Measurements from ENCODE around the gene DPYSL3. TPM values are rescaled to one million over a fixed set of nuclear protein-coding genes. Genes with fewer than 3 reads are reported as not detected.
A peak's percentile ranks its signal among the peaks of the same experiment; 100 is the strongest.
"Not testable (repeated sequence)": the region's sequence is repeated elsewhere in the genome, so short reads cannot be mapped to it uniquely, and the experiment has no call there.

DPYSL3 gene
- polyA plus RNA-seq = 110 TPM
- long read RNA-seq, donor 1, full-length matches to known transcripts = 7 of 7 reads
- long read RNA-seq, donor 1, partial matches to known transcripts = 0 of 7 reads
- long read RNA-seq, donor 1, other reads (novel, unspliced or antisense) = 0 of 7 reads
- long read RNA-seq, donor 2, full-length matches to known transcripts = 12 of 12 reads
- long read RNA-seq, donor 2, partial matches to known transcripts = 0 of 12 reads
- long read RNA-seq, donor 2, other reads (novel, unspliced or antisense) = 0 of 12 reads
- long read RNA-seq, donor 3, full-length matches to known transcripts = 6 of 6 reads
- long read RNA-seq, donor 3, partial matches to known transcripts = 0 of 6 reads
- long read RNA-seq, donor 3, other reads (novel, unspliced or antisense) = 0 of 6 reads
- long read RNA-seq, donor 4, full-length matches to known transcripts = 2 of 2 reads
- long read RNA-seq, donor 4, partial matches to known transcripts = 0 of 2 reads
- long read RNA-seq, donor 4, other reads (novel, unspliced or antisense) = 0 of 2 reads
- long read RNA-seq, donor 5, full-length matches to known transcripts = 18 of 18 reads
- long read RNA-seq, donor 5, partial matches to known transcripts = 0 of 18 reads
- long read RNA-seq, donor 5, other reads (novel, unspliced or antisense) = 0 of 18 reads
- long read RNA-seq, donor 6, full-length matches to known transcripts = 11 of 11 reads
- long read RNA-seq, donor 6, partial matches to known transcripts = 0 of 11 reads
- long read RNA-seq, donor 6, other reads (novel, unspliced or antisense) = 0 of 11 reads
- long read RNA-seq, donor 7, full-length matches to known transcripts = 10 of 10 reads
- long read RNA-seq, donor 7, partial matches to known transcripts = 0 of 10 reads
- long read RNA-seq, donor 7, other reads (novel, unspliced or antisense) = 0 of 10 reads
- long read RNA-seq, donor 8, full-length matches to known transcripts = 6 of 12 reads
- long read RNA-seq, donor 8, partial matches to known transcripts = 6 of 12 reads
- long read RNA-seq, donor 8, other reads (novel, unspliced or antisense) = 0 of 12 reads
- long read RNA-seq, donor 9, full-length matches to known transcripts = 10 of 10 reads
- long read RNA-seq, donor 9, partial matches to known transcripts = 0 of 10 reads
- long read RNA-seq, donor 9, other reads (novel, unspliced or antisense) = 0 of 10 reads
- long read RNA-seq, donor 10, full-length matches to known transcripts = 12 of 12 reads
- long read RNA-seq, donor 10, partial matches to known transcripts = 0 of 12 reads
- long read RNA-seq, donor 10, other reads (novel, unspliced or antisense) = 0 of 12 reads
- long read RNA-seq, donor 11, full-length matches to known transcripts = 11 of 11 reads
- long read RNA-seq, donor 11, partial matches to known transcripts = 0 of 11 reads
- long read RNA-seq, donor 11, other reads (novel, unspliced or antisense) = 0 of 11 reads

- peak within 1 kb of the TSS; percentile 47 for H3K27ac ChIP-seq (ENCODE audit: low read length)
- no CpG with 5 or more reads among the region's 66 CpGs for WGBS (ENCODE audit: insufficient coverage, low lambda C conversion rate)
- H3K36me3 ChIP-seq (ENCODE audit: control insufficient read depth, insufficient read depth, low read length) = no peaks in the 10 kb centered on the region
- H3K9me3 ChIP-seq (ENCODE audit: control insufficient read depth, low read depth, low read length) = peaks cover 4% of the 10 kb centered on the region
- H3K4me1 ChIP-seq (ENCODE audit: control insufficient read depth, insufficient read depth, low read length) = no peaks in the 10 kb centered on the region
- peaks cover 45% of the 10 kb centered on the region for H3K27me3 ChIP-seq (ENCODE audit: control insufficient read depth, insufficient read depth, low read length)
- DNase-seq = peak; percentile 47 to 69
- H3K4me3 ChIP-seq (ENCODE audit: low read length) = peak within 1 kb of the TSS; percentile 60
Measured at GRCh38 chr5:147509710-147510651, at the start of gene DPYSL3. Gene DPYSL3 (minus strand): TSS chr5:147510068. CDS start chr5:147509858, 210 bp downstream.

GRCh38 chr5:147558826-147559225 is 49.0 kb upstream of the DPYSL3 start:
- Histone ChIP-seq H3K4me1 (ENCODE audit: control insufficient read depth, insufficient read depth, low read length) (peaks cover 6% of the 10 kb centered on the region), H3K9me3 (ENCODE audit: control insufficient read depth, low read depth, low read length) (no peaks in the 10 kb centered on the region), H3K4me3 (ENCODE audit: low read length) (no peak overlapping the region), H3K27me3 (ENCODE audit: control insufficient read depth, insufficient read depth, low read length) (peaks cover 6% of the 10 kb centered on the region), H3K27ac (ENCODE audit: low read length) (no peak overlapping the region), H3K36me3 (ENCODE audit: control insufficient read depth, insufficient read depth, low read length) (no peaks in the 10 kb centered on the region)
- DNase-seq = peak in 1 of 2 donors; percentile 22
- WGBS (ENCODE audit: insufficient coverage, low lambda C conversion rate) = no CpG with 5 or more reads among the region's 2 CpGs

- no peak for DNase-seq
- H3K27ac ChIP-seq (ENCODE audit: low read length) = no peak overlapping the region
- WGBS (ENCODE audit: insufficient coverage, low lambda C conversion rate) = no CpG with 5 or more reads among the region's 8 CpGs
- H3K27me3 ChIP-seq (ENCODE audit: control insufficient read depth, insufficient read depth, low read length) = peaks cover 6% of the 10 kb centered on the region
- no peaks in the 10 kb centered on the region for H3K36me3 ChIP-seq (ENCODE audit: control insufficient read depth, insufficient read depth, low read length)
- no peak overlapping the region for H3K4me3 ChIP-seq (ENCODE audit: low read length)
- H3K4me1 ChIP-seq (ENCODE audit: control insufficient read depth, insufficient read depth, low read length) = peaks cover 6% of the 10 kb centered on the region
- H3K9me3 ChIP-seq (ENCODE audit: control insufficient read depth, low read depth, low read length) = no peaks in the 10 kb centered on the region
Measured at GRCh38 chr5:147557876-147558745, 48.2 kb upstream of the DPYSL3 start.

- H3K36me3 ChIP-seq (ENCODE audit: control insufficient read depth, insufficient read depth, low read length) = no peaks in the 10 kb centered on the region
- peak overlapping the region; percentile 60 for H3K27ac ChIP-seq (ENCODE audit: low read length)
- peaks cover 6% of the 10 kb centered on the region for H3K4me1 ChIP-seq (ENCODE audit: control insufficient read depth, insufficient read depth, low read length)
- H3K4me3 ChIP-seq (ENCODE audit: low read length) = no peak overlapping the region
- 70% methylated on average over 2 of the region's 7 CpGs for WGBS (ENCODE audit: insufficient coverage, low lambda C conversion rate)
- peaks cover 4% of the 10 kb centered on the region for H3K27me3 ChIP-seq (ENCODE audit: control insufficient read depth, insufficient read depth, low read length)
- H3K9me3 ChIP-seq (ENCODE audit: control insufficient read depth, low read depth, low read length) = no peaks in the 10 kb centered on the region
- DNase-seq = no peak
Measured at GRCh38 chr5:147555176-147555575, 45.3 kb upstream of the DPYSL3 start.

- WGBS (ENCODE audit: insufficient coverage, low lambda C conversion rate) = 43% methylated on average over 2 of the region's 7 CpGs
- Histone ChIP-seq H3K27me3 (ENCODE audit: control insufficient read depth, insufficient read depth, low read length) (no peaks in the 10 kb centered on the region), H3K36me3 (ENCODE audit: control insufficient read depth, insufficient read depth, low read length) (no peaks in the 10 kb centered on the region), H3K4me3 (ENCODE audit: low read length) (no peak overlapping the region), H3K27ac (ENCODE audit: low read length) (peak overlapping the region; percentile 60), H3K9me3 (ENCODE audit: control insufficient read depth, low read depth, low read length) (no peaks in the 10 kb centered on the region), H3K4me1 (ENCODE audit: control insufficient read depth, insufficient read depth, low read length) (peaks cover 6% of the 10 kb centered on the region)
- DNase-seq = peak; percentile 42 to 73
Measured at GRCh38 chr5:147554261-147554817, 44.5 kb upstream of the DPYSL3 start.

GRCh38 chr5:147553817-147554216 is 43.9 kb upstream of the DPYSL3 start:
- H3K4me3 ChIP-seq (ENCODE audit: low read length); H3K27me3 ChIP-seq (ENCODE audit: control insufficient read depth, insufficient read depth, low read length); DNase-seq; H3K36me3 ChIP-seq (ENCODE audit: control insufficient read depth, insufficient read depth, low read length); H3K4me1 ChIP-seq (ENCODE audit: control insufficient read depth, insufficient read depth, low read length); H3K9me3 ChIP-seq (ENCODE audit: control insufficient read depth, low read depth, low read length): not testable (repeated sequence)
- 58% methylated on average over 3 of the region's 5 CpGs for WGBS (ENCODE audit: insufficient coverage, low lambda C conversion rate)
- peak overlapping the region; percentile 60 for H3K27ac ChIP-seq (ENCODE audit: low read length)

GRCh38 chr5:147552897-147553296 is 43.0 kb upstream of the DPYSL3 start:
- Histone ChIP-seq H3K9me3 (ENCODE audit: control insufficient read depth, low read depth, low read length) (no peaks in the 10 kb centered on the region), H3K4me1 (ENCODE audit: control insufficient read depth, insufficient read depth, low read length) (peaks cover 6% of the 10 kb centered on the region), H3K27me3 (ENCODE audit: control insufficient read depth, insufficient read depth, low read length) (no peaks in the 10 kb centered on the region), H3K4me3 (ENCODE audit: low read length) (no peak overlapping the region), H3K27ac (ENCODE audit: low read length) (no peak overlapping the region), H3K36me3 (ENCODE audit: control insufficient read depth, insufficient read depth, low read length) (no peaks in the 10 kb centered on the region)
- no CpG with 5 or more reads among the region's 4 CpGs for WGBS (ENCODE audit: insufficient coverage, low lambda C conversion rate)
- DNase-seq = no peak

- DNase-seq = no peak
- no peaks in the 10 kb centered on the region for H3K9me3 ChIP-seq (ENCODE audit: control insufficient read depth, low read depth, low read length)
- no peak overlapping the region for H3K27ac ChIP-seq (ENCODE audit: low read length)
- H3K27me3 ChIP-seq (ENCODE audit: control insufficient read depth, insufficient read depth, low read length) = no peaks in the 10 kb centered on the region
- no peaks in the 10 kb centered on the region for H3K36me3 ChIP-seq (ENCODE audit: control insufficient read depth, insufficient read depth, low read length)
- peaks cover 6% of the 10 kb centered on the region for H3K4me1 ChIP-seq (ENCODE audit: control insufficient read depth, insufficient read depth, low read length)
- WGBS (ENCODE audit: insufficient coverage, low lambda C conversion rate) = 100% methylated on average over 1 of the region's 1 CpG
- H3K4me3 ChIP-seq (ENCODE audit: low read length) = no peak overlapping the region
Measured at GRCh38 chr5:147551677-147552076, 41.8 kb upstream of the DPYSL3 start.
